ENCODE data around the gene SCFD2.
A peak's percentile ranks its signal among the peaks of the same experiment; 100 is the strongest.

DNA sequence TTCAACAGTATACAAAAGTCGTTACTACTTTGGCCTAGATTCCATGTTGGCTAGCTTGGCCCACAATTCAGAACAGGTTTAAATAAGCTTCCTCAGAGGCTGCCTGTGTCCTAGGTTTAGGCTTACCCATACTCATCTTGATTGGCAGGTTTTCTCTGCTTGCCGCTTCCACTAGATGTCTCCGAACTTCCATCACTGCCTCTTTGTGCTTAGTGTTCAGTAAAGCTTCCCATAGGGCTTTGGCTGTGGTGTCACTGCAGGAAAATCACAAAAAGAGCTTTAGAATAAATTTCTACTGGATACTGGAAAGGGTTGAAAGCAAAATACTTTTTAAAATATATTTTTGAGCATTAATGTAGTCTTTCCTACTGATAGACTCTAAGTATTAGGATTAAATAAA is 52.4 kb downstream of the SCFD2 start:
- TF ChIP-seq YY1 (IDR thresholded peaks at IDR 0.05), result no peak
- TF ChIP-seq, protein P1, sequence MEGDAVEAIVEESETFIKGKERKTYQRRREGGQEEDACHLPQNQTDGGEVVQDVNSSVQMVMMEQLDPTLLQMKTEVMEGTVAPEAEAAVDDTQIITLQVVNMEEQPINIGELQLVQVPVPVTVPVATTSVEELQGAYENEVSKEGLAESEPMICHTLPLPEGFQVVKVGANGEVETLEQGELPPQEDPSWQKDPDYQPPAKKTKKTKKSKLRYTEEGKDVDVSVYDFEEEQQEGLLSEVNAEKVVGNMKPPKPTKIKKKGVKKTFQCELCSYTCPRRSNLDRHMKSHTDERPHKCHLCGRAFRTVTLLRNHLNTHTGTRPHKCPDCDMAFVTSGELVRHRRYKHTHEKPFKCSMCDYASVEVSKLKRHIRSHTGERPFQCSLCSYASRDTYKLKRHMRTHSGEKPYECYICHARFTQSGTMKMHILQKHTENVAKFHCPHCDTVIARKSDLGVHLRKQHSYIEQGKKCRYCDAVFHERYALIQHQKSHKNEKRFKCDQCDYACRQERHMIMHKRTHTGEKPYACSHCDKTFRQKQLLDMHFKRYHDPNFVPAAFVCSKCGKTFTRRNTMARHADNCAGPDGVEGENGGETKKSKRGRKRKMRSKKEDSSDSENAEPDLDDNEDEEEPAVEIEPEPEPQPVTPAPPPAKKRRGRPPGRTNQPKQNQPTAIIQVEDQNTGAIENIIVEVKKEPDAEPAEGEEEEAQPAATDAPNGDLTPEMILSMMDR (IDR thresholded peaks at IDR 0.05; ENCODE audit: low read depth, low read length, missing input control), result peak; percentile 19
- TF ChIP-seq TAF1 (conservative IDR thresholded peaks at IDR 0.05), result no peak
- TF ChIP-seq JUND (IDR thresholded peaks at IDR 0.05), result no peak
- TF ChIP-seq RAD21 (IDR thresholded peaks at IDR 0.05), result peak; percentile 77 to 86
- TF ChIP-seq GABPA (IDR thresholded peaks at IDR 0.05 in 1 of 2, conservative IDR thresholded peaks at IDR 0.05 in 1 of 2), result no peak
- TF ChIP-seq, protein P2, sequence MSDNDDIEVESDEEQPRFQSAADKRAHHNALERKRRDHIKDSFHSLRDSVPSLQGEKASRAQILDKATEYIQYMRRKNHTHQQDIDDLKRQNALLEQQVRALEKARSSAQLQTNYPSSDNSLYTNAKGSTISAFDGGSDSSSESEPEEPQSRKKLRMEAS (IDR thresholded peaks at IDR 0.05), result no peak
- TF ChIP-seq, protein P3, sequence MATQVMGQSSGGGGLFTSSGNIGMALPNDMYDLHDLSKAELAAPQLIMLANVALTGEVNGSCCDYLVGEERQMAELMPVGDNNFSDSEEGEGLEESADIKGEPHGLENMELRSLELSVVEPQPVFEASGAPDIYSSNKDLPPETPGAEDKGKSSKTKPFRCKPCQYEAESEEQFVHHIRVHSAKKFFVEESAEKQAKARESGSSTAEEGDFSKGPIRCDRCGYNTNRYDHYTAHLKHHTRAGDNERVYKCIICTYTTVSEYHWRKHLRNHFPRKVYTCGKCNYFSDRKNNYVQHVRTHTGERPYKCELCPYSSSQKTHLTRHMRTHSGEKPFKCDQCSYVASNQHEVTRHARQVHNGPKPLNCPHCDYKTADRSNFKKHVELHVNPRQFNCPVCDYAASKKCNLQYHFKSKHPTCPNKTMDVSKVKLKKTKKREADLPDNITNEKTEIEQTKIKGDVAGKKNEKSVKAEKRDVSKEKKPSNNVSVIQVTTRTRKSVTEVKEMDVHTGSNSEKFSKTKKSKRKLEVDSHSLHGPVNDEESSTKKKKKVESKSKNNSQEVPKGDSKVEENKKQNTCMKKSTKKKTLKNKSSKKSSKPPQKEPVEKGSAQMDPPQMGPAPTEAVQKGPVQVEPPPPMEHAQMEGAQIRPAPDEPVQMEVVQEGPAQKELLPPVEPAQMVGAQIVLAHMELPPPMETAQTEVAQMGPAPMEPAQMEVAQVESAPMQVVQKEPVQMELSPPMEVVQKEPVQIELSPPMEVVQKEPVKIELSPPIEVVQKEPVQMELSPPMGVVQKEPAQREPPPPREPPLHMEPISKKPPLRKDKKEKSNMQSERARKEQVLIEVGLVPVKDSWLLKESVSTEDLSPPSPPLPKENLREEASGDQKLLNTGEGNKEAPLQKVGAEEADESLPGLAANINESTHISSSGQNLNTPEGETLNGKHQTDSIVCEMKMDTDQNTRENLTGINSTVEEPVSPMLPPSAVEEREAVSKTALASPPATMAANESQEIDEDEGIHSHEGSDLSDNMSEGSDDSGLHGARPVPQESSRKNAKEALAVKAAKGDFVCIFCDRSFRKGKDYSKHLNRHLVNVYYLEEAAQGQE (IDR thresholded peaks at IDR 0.05), result no peak
- no peak for TF ChIP-seq HNF4A (conservative IDR thresholded peaks at IDR 0.05)
- TF ChIP-seq RXRA (IDR thresholded peaks at IDR 0.05), result no peak
- TF ChIP-seq SP1 (IDR thresholded peaks at IDR 0.05), result no peak
- no peak for TF ChIP-seq FOXA1 (IDR thresholded peaks at IDR 0.05)
- TF ChIP-seq EGR1 (IDR thresholded peaks at IDR 0.05; ENCODE audit: low read depth in 2 of 2), result no peak
- TF ChIP-seq FOXA2 (IDR thresholded peaks at IDR 0.05), result no peak
